WTC11 (cell line): Measurements from ENCODE around the gene SLC9A3. TPM values are rescaled to one million over a fixed set of nuclear protein-coding genes. Genes with fewer than 3 reads are reported as not detected.

Experiments used
- ATAC-seq: fragments of 200-7000 bp; cut with Tn5 transposase; 2 replicates; pipeline ENCODE4 v1.10.0; 2021; ENCODE audit warnings: mild to moderate bottlenecking, moderate library complexity
- CTCF ChIA-PET: fragments of 300-600 bp; sonication (Branson Sonifier 250); formaldehyde crosslinking; loops from one replicate; lab custom pipeline; 2021; ENCODE audit warnings: antibody characterized with exemption; lab: Charles Lee
- POLR2A ChIA-PET: fragments of 350-600 bp; sonication (Branson Sonifier 250); formaldehyde crosslinking; loops from one replicate; lab custom pipeline; 2021; ENCODE audit warnings: antibody characterized with exemption; lab: Charles Lee
- DNase-seq: peaks from one replicate; pipeline ENCODE4 v3.0.0; 2021; ENCODE audit warnings: low spot score
- H3K27ac Mint-ChIP-seq: 2 replicates; pipeline ENCODE4 v1.8.0; 2021; ENCODE audit warnings: mixed read lengths
- H3K27me3 Mint-ChIP-seq: 2 replicates; pipeline ENCODE4 v1.8.0; 2021; ENCODE audit warnings: low read depth, mild to moderate bottlenecking, moderate library complexity, mixed read lengths
- H3K36me3 Mint-ChIP-seq: 2 replicates; pipeline ENCODE4 v1.8.0; 2021; ENCODE audit warnings: mixed read lengths
- H3K4me1 Mint-ChIP-seq: 2 replicates; pipeline ENCODE4 v1.8.0; 2022; ENCODE audit warnings: mixed read lengths
- H3K4me3 Mint-ChIP-seq: 2 replicates; pipeline ENCODE4 v1.8.0; 2021; ENCODE audit warnings: mild to moderate bottlenecking, moderate library complexity, mixed read lengths
- H3K9me3 Mint-ChIP-seq: 2 replicates; pipeline ENCODE4 v1.8.0; 2021; ENCODE audit warnings: mixed read lengths
- E2F4 ChIP-seq: sonication (generic); formaldehyde crosslinking; IDR thresholded peaks from 2 replicates; pipeline ENCODE4 v1.8.1; 2022; ENCODE audit warnings: low read depth, mild to moderate bottlenecking, moderate library complexity, missing genetic modification reagents, borderline replicate concordance
- ERG ChIP-seq: fragments of 250-450 bp; sonication (Bioruptor Pico); IDR thresholded peaks from 2 replicates; pipeline ENCODE4 v1.8.0; 2021; ENCODE audit warnings: mild to moderate bottlenecking
- GABPB1 ChIP-seq: sonication (generic); formaldehyde crosslinking; IDR thresholded peaks from 2 replicates; pipeline ENCODE4 v1.8.1; 2023; ENCODE audit warnings: mild to moderate bottlenecking, missing genetic modification reagents
- NR3C1 ChIP-seq: sonication (generic); formaldehyde crosslinking; conservative IDR thresholded peaks from 2 replicates; pipeline ENCODE4 v1.8.1; 2023; ENCODE audit warnings: low read depth, mild to moderate bottlenecking, missing genetic modification reagents
- OVOL2 ChIP-seq: fragments of 250-450 bp; sonication (Bioruptor Pico); IDR thresholded peaks from 2 replicates; pipeline ENCODE4 v1.9.0; 2021; ENCODE audit warnings: mild to moderate bottlenecking, borderline replicate concordance
- PRRX2 ChIP-seq: fragments of 250-450 bp; sonication (Bioruptor Pico); IDR thresholded peaks from 2 replicates; pipeline ENCODE4 v1.8.0; 2021; ENCODE audit warnings: mild to moderate bottlenecking
- SOX15 ChIP-seq: fragments of 250-450 bp; sonication (Bioruptor Pico); IDR thresholded peaks from 2 replicates; pipeline ENCODE4 v1.9.0; 2021; ENCODE audit warnings: mild to moderate bottlenecking
- SP1 ChIP-seq: sonication (generic); formaldehyde crosslinking; conservative IDR thresholded peaks from 2 replicates; pipeline ENCODE4 v1.8.1; 2022; ENCODE audit warnings: missing genetic modification reagents
- TP53 ChIP-seq: sonication (generic); formaldehyde crosslinking; IDR thresholded peaks from 2 replicates; pipeline ENCODE4 v1.8.1; 2023; ENCODE audit warnings: mild to moderate bottlenecking, missing genetic modification reagents
- ZBTB21 ChIP-seq: sonication (generic); formaldehyde crosslinking; IDR thresholded peaks from 2 replicates; pipeline ENCODE4 v1.8.1; 2023; ENCODE audit warnings: mild to moderate bottlenecking, missing genetic modification reagents, borderline replicate concordance
- ZBTB43 ChIP-seq: sonication (generic); formaldehyde crosslinking; IDR thresholded peaks from 2 replicates; pipeline ENCODE4 v1.8.1; 2023; ENCODE audit warnings: mild to moderate bottlenecking, missing genetic modification reagents
- ZNF219 ChIP-seq: sonication (generic); formaldehyde crosslinking; IDR thresholded peaks from 2 replicates; pipeline ENCODE4 v1.8.0; 2023; ENCODE audit warnings: missing genetic modification reagents, mild to moderate bottlenecking, borderline replicate concordance
- ZNF281 ChIP-seq: sonication (generic); formaldehyde crosslinking; IDR thresholded peaks from 2 replicates; pipeline ENCODE4 v1.8.0; 2023; ENCODE audit warnings: mild to moderate bottlenecking, missing genetic modification reagents
- ZNF532 ChIP-seq: fragments of 250-450 bp; sonication (Bioruptor Pico); IDR thresholded peaks from 2 replicates; pipeline ENCODE4 v1.9.0; 2021; ENCODE audit warnings: mild to moderate bottlenecking, borderline replicate concordance
- ZNF671 ChIP-seq: fragments of 250-450 bp; sonication (Bioruptor Pico); IDR thresholded peaks from 2 replicates; pipeline ENCODE4 v1.8.0; 2021; ENCODE audit warnings: mild to moderate bottlenecking
- ZSCAN18 ChIP-seq: fragments of 250-450 bp; sonication (Bioruptor Pico); IDR thresholded peaks from 2 replicates; pipeline ENCODE4 v2.1.2; 2022; ENCODE audit warnings: mild to moderate bottlenecking, moderate library complexity
- total RNA-seq: library from RNA; stranded (reverse); gene quantifications from 3 replicates; pipeline ENCODE4 v1.2.3, GENCODE V29; 2021
- TF ChIP-seq, protein P1 (sequence below): sonication (generic); formaldehyde crosslinking; IDR thresholded peaks from 2 replicates; pipeline ENCODE4 v1.8.1; 2022; ENCODE audit warnings: low read depth, missing genetic modification reagents, borderline replicate concordance
- TF ChIP-seq, protein P2 (sequence below): sonication (generic); formaldehyde crosslinking; IDR thresholded peaks from 2 replicates; pipeline ENCODE4 v1.8.0; 2022; ENCODE audit warnings: mild to moderate bottlenecking, missing genetic modification reagents
- TF ChIP-seq, protein P3 (sequence below): sonication (generic); formaldehyde crosslinking; IDR thresholded peaks from 2 replicates; pipeline ENCODE4 v1.8.0; 2022; ENCODE audit warnings: mild to moderate bottlenecking, missing genetic modification reagents
- TF ChIP-seq, protein P4 (sequence below): sonication (generic); formaldehyde crosslinking; IDR thresholded peaks from 2 replicates; pipeline ENCODE4 v1.8.1; 2023; ENCODE audit warnings: mild to moderate bottlenecking, missing genetic modification reagents, moderate library complexity

SLC9A3 gene
- total RNA-seq, 1 experiment from 2014 or later: 1.6 TPM

DNA sequence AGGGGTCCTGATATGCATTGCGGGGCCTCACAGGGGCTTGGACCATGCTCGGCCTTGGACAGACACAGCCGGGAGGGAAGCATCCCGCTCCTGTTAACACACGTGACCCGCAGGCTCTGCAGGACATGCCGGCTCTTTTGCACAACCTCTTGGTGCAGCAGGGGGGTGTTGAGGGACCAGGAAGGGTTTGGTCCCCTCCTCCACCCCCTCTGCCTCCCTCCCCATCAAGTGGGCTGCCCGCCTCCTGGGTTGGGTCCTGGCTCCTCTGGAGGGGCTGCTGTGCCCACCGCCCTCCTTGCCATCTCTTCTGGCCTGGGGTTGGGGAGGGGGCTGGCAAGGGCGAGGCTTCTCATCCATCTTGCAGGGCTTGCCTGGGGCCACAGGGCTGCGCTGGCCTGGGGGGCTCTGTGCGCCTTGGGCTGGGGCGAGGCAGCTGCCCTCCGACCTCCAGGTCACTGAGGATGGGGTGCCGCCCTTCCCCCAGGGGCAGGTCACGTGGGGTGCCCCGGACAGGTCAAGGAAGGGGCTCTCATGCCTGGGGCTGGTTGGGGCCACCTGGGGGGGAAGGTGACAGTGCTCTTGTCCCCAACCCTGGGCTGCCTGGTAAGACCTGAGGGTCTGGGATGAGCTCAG is 16.8 kb upstream of the SLC9A3 start:
- Mint-ChIP-seq H3K4me1 (no peaks in the 10 kb centered on the region), H3K27ac (no peak overlapping the region), H3K36me3 (no peaks in the 10 kb centered on the region), H3K9me3 (peaks cover 3% of the 10 kb centered on the region; the same call in 1 of the 2 replicates), H3K4me3 (no peak overlapping the region), H3K27me3 (no peaks in the 10 kb centered on the region)
- CTCF ChIA-PET: interaction anchor here (1.9 kb wide), 1 partner anchor 46 kb away, joined by 4 read pairs; no protein-coding TSS in a partner anchor
- DNase-seq (peak; percentile 7), ATAC-seq (no peak)
- POLR2A ChIA-PET: no interaction called here
- TF ChIP-seq, protein P1, sequence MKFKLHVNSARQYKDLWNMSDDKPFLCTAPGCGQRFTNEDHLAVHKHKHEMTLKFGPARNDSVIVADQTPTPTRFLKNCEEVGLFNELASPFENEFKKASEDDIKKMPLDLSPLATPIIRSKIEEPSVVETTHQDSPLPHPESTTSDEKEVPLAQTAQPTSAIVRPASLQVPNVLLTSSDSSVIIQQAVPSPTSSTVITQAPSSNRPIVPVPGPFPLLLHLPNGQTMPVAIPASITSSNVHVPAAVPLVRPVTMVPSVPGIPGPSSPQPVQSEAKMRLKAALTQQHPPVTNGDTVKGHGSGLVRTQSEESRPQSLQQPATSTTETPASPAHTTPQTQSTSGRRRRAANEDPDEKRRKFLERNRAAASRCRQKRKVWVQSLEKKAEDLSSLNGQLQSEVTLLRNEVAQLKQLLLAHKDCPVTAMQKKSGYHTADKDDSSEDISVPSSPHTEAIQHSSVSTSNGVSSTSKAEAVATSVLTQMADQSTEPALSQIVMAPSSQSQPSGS: no peak
- TF ChIP-seq SP1 (no peak), SOX15 (no peak), PRRX2 (CRISPR knock-in tag) (no peak), TP53 (CRISPR knock-in tag) (no peak), ZBTB21 (no peak), ZBTB43 (CRISPR knock-in tag) (no peak), ERG (no peak), ZNF281 (CRISPR knock-in tag) (no peak), OVOL2 (CRISPR knock-in tag) (no peak), GABPB1 (CRISPR knock-in tag) (no peak), E2F4 (CRISPR knock-in tag) (no peak), ZNF671 (no peak), NR3C1 (CRISPR knock-in tag) (no peak), ZNF532 (CRISPR knock-in tag) (no peak), ZNF219 (CRISPR knock-in tag) (no peak), ZSCAN18 (CRISPR knock-in tag) (no peak)
- TF ChIP-seq, protein P2, sequence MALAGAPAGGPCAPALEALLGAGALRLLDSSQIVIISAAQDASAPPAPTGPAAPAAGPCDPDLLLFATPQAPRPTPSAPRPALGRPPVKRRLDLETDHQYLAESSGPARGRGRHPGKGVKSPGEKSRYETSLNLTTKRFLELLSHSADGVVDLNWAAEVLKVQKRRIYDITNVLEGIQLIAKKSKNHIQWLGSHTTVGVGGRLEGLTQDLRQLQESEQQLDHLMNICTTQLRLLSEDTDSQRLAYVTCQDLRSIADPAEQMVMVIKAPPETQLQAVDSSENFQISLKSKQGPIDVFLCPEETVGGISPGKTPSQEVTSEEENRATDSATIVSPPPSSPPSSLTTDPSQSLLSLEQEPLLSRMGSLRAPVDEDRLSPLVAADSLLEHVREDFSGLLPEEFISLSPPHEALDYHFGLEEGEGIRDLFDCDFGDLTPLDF (CRISPR knock-in tag): no peak
- TF ChIP-seq, protein P3, sequence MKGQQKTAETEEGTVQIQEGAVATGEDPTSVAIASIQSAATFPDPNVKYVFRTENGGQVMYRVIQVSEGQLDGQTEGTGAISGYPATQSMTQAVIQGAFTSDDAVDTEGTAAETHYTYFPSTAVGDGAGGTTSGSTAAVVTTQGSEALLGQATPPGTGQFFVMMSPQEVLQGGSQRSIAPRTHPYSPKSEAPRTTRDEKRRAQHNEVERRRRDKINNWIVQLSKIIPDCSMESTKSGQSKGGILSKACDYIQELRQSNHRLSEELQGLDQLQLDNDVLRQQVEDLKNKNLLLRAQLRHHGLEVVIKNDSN: no peak
- TF ChIP-seq, protein P4, sequence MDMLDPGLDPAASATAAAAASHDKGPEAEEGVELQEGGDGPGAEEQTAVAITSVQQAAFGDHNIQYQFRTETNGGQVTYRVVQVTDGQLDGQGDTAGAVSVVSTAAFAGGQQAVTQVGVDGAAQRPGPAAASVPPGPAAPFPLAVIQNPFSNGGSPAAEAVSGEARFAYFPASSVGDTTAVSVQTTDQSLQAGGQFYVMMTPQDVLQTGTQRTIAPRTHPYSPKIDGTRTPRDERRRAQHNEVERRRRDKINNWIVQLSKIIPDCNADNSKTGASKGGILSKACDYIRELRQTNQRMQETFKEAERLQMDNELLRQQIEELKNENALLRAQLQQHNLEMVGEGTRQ (CRISPR knock-in tag): no peak
